ENCODE results near the gene ARHGEF19. TPM values are rescaled to one million over a fixed set of nuclear protein-coding genes. Genes with fewer than 3 reads are reported as not detected.

The ARHGEF19 gene
- total and polyA plus RNA-seq, 2 of the 13 experiments (the other 11 are each of a cell fraction or from before 2014, with no cell fraction given) = 1.7 to 1.8 TPM

- TF ChIP-seq ZNF616 (CRISPR knock-in tag; IDR thresholded peaks at IDR 0.05; ENCODE audit: low read depth) (no peak), FOXO4 (CRISPR knock-in tag; conservative IDR thresholded peaks at IDR 0.05) (0 out of 2 replicates have a peak, but pooled peaks have one; percentile 84), ZNF263 (CRISPR knock-in tag; IDR thresholded peaks at IDR 0.05) (peak; percentile 42; the same call in 1 of the 2 replicates), EZH2 (conservative IDR thresholded peaks at IDR 0.05; ENCODE audit: low read depth, low read length) (no peak), ZNF557 (CRISPR knock-in tag; IDR thresholded peaks at IDR 0.05) (no peak), ARNT2 (CRISPR knock-in tag; IDR thresholded peaks at IDR 0.05; ENCODE audit: low read depth) (no peak), EHMT2 (IDR thresholded peaks at IDR 0.05; ENCODE audit: borderline replicate concordance, low read depth, low read length) (no peak), MED1 (CRISPR knock-in tag; IDR thresholded peaks at IDR 0.05) (peak; percentile 49), ZNF260 (CRISPR knock-in tag; IDR thresholded peaks at IDR 0.05; ENCODE audit: borderline replicate concordance, low read depth) (no peak), SOX6 (IDR thresholded peaks at IDR 0.05) (no peak), SOX6 (CRISPR knock-in tag; IDR thresholded peaks at IDR 0.05) (peak; percentile 26; the same call in 1 of the 2 replicates), ZNF253 (CRISPR knock-in tag; IDR thresholded peaks at IDR 0.05; ENCODE audit: borderline replicate concordance) (no peak), ZNF615 (CRISPR knock-in tag; IDR thresholded peaks at IDR 0.05; ENCODE audit: borderline replicate concordance) (no peak), MEF2D (CRISPR knock-in tag; IDR thresholded peaks at IDR 0.05) (peak; percentile 52; the same call in 1 of the 2 replicates), KMT2A (CRISPR knock-in tag; IDR thresholded peaks at IDR 0.05) (no peak), ARNTL (CRISPR knock-in tag; IDR thresholded peaks at IDR 0.05) (no peak), AFF4 (CRISPR knock-in tag; IDR thresholded peaks at IDR 0.05) (no peak), TCF12 (IDR thresholded peaks at IDR 0.05) (no peak), TCF12 (CRISPR knock-in tag; IDR thresholded peaks at IDR 0.05) (no peak), BORCS8-MEF2B (CRISPR knock-in tag; IDR thresholded peaks at IDR 0.05) (no peak), USF2 (IDR thresholded peaks at IDR 0.05; ENCODE audit: low read depth, low read length) (no peak), USF2 (CRISPR knock-in tag; IDR thresholded peaks at IDR 0.05; ENCODE audit: borderline replicate concordance) (no peak), ZNF317 (CRISPR knock-in tag; IDR thresholded peaks at IDR 0.05) (0 out of 2 replicates have a peak, but pooled peaks have one; percentile 18)
Measured at GRCh38 chr1:16175610-16176553, 36.6 kb downstream of the ARHGEF19 start (continued).

Measured in HepG2 (cell line).